HFF-Myc (cell line): ENCODE data around the gene BIN2.
"Not testable (repeated sequence)": the region's sequence is repeated elsewhere in the genome, so short reads cannot be mapped to it uniquely, and the experiment has no call there.

Experiments
- DNase-seq: peaks from one replicate; pipeline ENCODE4 v3.0.0-alpha.2; 2011; ENCODE audit warnings: low read depth; ENCODE audit errors: extremely low read depth
- H3K4me3 ChIP-seq: replicated peaks from 2 replicates; pipeline ENCODE4 v1.5.1; 2011; ENCODE audit warnings: low read depth, mild to moderate bottlenecking, control low read depth, low read length
- TF ChIP-seq, protein P1 (sequence below): IDR thresholded peaks from 2 replicates; pipeline ENCODE4 v1.5.1; 2012; ENCODE audit warnings: mild to moderate bottlenecking, low read depth, low read length, control low read depth; ENCODE audit errors: missing control alignments

BIN2 gene

GRCh38 chr12:51295651-51296050 lies 28.3 kb downstream of the BIN2 start:
- TF ChIP-seq, protein P1, sequence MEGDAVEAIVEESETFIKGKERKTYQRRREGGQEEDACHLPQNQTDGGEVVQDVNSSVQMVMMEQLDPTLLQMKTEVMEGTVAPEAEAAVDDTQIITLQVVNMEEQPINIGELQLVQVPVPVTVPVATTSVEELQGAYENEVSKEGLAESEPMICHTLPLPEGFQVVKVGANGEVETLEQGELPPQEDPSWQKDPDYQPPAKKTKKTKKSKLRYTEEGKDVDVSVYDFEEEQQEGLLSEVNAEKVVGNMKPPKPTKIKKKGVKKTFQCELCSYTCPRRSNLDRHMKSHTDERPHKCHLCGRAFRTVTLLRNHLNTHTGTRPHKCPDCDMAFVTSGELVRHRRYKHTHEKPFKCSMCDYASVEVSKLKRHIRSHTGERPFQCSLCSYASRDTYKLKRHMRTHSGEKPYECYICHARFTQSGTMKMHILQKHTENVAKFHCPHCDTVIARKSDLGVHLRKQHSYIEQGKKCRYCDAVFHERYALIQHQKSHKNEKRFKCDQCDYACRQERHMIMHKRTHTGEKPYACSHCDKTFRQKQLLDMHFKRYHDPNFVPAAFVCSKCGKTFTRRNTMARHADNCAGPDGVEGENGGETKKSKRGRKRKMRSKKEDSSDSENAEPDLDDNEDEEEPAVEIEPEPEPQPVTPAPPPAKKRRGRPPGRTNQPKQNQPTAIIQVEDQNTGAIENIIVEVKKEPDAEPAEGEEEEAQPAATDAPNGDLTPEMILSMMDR = no peak
- no peak for DNase-seq
- no peak overlapping the region for H3K4me3 ChIP-seq

- not testable (repeated sequence) for H3K4me3 ChIP-seq, DNase-seq
These were observed 29.9 kb downstream of the BIN2 start for GRCh38 chr12:51294097-51294496.

DNA sequence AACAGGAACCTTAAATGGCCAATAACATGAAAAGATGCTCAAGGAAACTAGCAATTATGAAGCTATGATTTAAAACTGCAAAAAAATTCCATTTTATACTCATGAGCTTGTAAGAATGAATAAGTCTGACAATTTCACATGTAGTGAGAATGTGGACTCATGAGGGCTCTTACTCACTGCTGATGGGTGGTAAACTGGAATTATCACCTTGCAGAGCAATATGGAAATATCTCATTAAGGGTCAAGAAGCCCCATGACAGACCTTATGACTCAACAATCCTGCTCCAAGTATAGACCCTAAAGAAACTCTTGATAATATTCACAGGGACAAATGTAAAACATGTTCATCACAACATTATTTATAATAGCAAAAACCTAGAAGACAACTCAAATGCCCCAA lies 30.3 kb downstream of the BIN2 start:
- DNase-seq = no peak
- TF ChIP-seq, protein P1 = no peak

DNA sequence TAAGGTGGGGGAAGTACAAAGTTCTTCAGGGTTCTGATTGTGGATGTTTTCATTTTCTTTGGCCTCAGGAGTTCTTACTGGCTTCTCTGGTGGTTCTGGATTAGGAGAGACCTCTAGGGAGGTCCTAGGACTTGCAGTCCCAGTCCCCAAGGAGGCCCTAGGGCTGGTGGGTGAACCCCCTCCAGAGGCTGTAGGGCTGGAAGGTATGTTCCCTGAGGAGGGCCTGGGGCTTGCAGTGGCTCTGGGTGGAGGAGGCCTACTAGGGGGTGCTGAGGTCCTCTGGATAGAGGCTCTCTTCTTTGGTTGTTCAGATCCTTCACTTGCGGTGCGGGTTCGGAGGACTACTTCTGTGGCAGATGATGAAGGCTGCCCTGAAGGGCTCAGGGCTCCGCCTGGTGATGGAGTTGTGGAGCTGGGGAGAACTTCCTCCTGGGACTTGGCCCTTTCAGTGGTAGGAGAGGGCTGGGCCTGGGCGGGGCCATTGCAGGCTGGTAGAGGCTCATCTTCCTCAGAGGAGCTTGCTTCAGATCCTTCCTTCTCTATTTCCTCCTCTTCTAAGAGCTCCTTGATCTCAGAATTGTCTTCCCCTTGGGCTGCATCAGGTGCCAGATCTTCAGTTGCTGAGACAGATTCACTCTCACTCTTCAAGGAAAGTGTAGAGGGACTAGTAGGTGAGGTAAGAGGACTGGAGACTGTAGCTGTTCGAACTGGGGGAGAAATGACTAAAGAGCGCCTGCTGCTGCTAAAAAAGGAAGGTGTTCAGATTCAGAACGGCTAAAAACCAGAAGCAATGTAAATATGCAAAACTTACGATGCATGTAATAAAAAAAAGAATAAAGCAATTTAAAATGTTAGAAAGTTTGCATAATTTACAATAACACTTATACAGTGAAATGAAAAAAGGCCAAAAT lies 32.1 kb downstream of the BIN2 start:
- DNase-seq = not testable (repeated sequence)

More for the DNA sequence above, 30.3 kb downstream of the BIN2 start:
- H3K4me3 ChIP-seq = no peak overlapping the region

GRCh38 chr12:51285843-51286242 lies 38.1 kb downstream of the BIN2 start:
- no peak for DNase-seq
- TF ChIP-seq, protein P1 = no peak
- H3K4me3 ChIP-seq = no peak overlapping the region

More for the DNA sequence above, 32.1 kb downstream of the BIN2 start:
- not testable (repeated sequence) for H3K4me3 ChIP-seq

- H3K4me3 ChIP-seq = no peak overlapping the region
- TF ChIP-seq, protein P1 = no peak
- DNase-seq = no peak
These were observed 42.6 kb downstream of the BIN2 start for GRCh38 chr12:51281202-51281924.

GRCh38 chr12:51275088-51275487 lies 48.9 kb downstream of the BIN2 start:
- TF ChIP-seq, protein P1 = no peak
- no peak for DNase-seq
- no peak overlapping the region for H3K4me3 ChIP-seq

DNA sequence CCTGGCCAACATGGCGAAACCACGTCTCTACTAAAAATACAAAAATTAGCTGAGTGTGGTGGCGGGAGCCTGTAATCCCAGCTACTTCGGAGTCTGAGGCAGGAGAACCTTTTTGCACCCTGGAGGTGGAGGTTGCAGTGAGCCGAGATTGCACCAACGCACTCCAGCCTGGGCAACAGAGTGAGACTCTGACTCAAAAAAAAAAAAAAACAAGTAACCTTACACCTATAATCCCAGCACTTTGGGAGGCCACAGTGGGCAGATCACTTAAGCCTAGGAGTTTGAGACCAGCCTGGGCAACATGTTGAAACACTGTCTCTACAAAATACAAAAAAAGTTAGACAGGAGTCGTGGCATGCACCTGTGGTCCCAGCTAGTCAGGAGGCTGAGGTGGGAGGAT lies 51.2 kb downstream of the BIN2 start:
- DNase-seq, H3K4me3 ChIP-seq: not testable (repeated sequence)
